C4-2B (cell line): Measurements from ENCODE around the gene TXNRD3.

Experiments
- H3K27ac ChIP-seq: fragments of 450-650 bp; 2 replicates; pipeline ENCODE4 v1.5.1; 2017
- ZFX ChIP-seq: fragments of 450-650 bp; IDR thresholded peaks from 2 replicates; pipeline ENCODE4 v1.6.1; 2017
- TF ChIP-seq, protein P1 (sequence below): fragments of 450-650 bp; conservative IDR thresholded peaks from 2 replicates; pipeline ENCODE4 v1.5.1; 2017; ENCODE audit warnings: mild to moderate bottlenecking

The TXNRD3 gene

DNA sequence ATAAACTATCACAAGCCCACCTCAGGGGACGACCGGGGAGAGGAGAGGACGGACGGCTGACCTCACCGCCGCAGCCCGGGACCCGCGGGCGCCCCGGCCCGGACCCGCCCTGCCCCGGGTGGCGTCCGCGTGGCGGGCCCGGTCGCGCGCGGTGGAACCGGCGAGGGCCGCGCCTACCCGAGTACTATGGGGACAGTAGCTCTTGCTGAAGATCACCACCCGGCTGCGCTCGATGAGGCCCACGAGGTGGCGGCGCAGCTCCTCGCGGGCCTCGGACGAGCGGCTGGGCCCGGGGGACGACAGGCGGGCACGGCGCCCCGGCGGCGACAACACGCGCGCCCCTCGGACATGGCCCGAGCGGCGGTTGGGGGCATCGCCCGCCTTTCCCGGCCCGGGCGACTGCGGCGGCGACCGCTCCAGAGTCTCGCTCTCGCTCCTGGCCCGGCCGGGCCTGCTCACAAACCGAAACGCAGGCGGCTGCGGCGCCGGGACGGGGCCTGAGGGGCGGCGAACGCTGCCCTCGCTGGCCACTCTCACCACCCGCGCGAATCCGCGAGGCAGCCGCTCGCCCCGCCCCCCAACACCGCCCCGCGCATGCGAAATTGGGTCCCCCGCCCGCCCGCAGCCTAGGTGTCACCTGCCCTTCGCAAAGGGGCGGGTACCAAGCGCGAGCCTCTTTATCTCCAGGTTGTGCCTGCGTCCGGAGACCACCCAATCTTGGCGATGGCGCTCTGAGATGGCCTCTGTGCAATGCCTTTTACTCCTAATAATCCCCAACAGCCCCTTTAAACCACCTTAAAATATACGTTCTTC lies at the start of gene TXNRD3:
Gene TXNRD3 (minus strand): TSS at position 554 of the 813 bp plus-strand sequence.
- TF ChIP-seq, protein P1, sequence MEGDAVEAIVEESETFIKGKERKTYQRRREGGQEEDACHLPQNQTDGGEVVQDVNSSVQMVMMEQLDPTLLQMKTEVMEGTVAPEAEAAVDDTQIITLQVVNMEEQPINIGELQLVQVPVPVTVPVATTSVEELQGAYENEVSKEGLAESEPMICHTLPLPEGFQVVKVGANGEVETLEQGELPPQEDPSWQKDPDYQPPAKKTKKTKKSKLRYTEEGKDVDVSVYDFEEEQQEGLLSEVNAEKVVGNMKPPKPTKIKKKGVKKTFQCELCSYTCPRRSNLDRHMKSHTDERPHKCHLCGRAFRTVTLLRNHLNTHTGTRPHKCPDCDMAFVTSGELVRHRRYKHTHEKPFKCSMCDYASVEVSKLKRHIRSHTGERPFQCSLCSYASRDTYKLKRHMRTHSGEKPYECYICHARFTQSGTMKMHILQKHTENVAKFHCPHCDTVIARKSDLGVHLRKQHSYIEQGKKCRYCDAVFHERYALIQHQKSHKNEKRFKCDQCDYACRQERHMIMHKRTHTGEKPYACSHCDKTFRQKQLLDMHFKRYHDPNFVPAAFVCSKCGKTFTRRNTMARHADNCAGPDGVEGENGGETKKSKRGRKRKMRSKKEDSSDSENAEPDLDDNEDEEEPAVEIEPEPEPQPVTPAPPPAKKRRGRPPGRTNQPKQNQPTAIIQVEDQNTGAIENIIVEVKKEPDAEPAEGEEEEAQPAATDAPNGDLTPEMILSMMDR: peak; percentile 43
- TF ChIP-seq ZFX: peak; percentile 99
- peak within 1 kb of the TSS; percentile 82 for H3K27ac ChIP-seq

DNA sequence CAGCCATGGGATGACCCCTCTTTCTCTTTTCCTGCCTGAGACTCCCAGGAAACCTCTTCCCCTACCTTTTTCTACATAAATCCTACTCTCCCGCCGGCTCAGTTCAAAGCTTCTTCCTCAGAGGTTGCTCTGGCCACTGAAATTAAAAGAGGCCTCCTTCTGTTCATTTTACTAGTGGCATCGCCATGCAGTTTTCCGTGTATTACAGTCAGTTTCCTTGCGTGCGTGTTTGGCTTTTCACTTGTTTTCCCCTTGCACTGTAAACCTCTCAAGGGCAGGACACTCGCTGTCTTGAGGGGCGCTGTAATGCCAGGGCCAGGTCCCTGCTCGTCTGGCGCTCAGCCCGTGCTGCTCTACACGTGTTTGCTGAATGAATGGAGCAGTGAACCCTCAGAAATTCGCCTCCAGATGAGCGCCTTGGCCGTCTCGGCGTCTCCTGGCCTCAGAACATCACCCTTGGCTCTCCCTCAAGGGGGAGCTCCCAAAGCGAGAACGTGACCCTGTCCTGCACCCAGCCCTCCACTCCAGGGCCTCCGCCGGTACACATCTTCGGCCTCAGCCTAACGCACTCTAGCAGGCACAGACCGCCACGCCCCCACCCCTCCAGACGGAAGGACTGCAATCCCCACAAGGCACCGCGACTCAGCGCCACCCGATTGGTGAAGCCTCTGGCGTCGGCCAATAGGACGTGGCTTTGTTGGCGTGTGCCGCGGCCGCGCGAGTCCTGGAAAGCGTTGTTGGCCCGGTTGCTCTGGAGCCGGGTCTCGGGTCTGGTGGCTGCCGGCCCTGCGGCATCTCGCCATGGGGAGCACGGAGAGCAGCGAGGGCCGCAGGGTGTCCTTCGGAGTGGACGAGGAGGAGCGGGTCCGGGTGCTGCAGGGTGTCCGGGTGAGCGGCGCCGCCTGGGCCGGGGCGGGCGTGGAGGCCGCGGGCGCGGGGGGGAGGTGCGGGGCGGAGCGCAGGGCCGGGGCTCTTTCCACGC lies 48.9 kb upstream of the TXNRD3 start, which contains the start of gene CHCHD6:
Gene CHCHD6 (plus strand): TSS at position 729 of the 982 bp plus-strand sequence. CDS start 73 bp downstream, at position 802.
- H3K27ac ChIP-seq: peak within 1 kb of the TSS; percentile 60

DNA sequence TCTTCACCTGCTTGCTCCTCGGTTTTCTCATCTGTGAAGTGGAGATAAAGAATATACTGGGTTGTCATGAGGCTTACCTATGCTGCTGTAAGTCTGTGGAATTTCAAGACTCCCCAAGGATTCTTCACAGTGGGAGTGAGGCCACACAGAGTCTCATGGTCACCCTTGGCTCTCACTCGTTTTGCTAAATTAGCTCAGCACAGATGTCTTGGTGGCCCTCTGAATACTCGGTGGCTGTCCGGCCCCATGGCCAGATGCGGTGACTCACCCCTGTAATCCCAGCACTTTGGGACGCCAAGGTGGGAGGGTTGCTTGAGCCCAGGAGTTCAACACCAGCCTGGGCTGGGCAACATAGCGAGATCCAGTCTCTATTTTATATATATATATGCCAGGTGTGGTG lies 44.1 kb upstream of the TXNRD3 start:
- H3K27ac ChIP-seq: no peak overlapping the region
- no peak for TF ChIP-seq ZFX
- TF ChIP-seq, protein P1: no peak

More for the DNA sequence above, 48.9 kb upstream of the TXNRD3 start, which contains the start of gene CHCHD6:
- TF ChIP-seq, protein P1: peak; percentile 28
- TF ChIP-seq ZFX: peak; percentile 96

DNA sequence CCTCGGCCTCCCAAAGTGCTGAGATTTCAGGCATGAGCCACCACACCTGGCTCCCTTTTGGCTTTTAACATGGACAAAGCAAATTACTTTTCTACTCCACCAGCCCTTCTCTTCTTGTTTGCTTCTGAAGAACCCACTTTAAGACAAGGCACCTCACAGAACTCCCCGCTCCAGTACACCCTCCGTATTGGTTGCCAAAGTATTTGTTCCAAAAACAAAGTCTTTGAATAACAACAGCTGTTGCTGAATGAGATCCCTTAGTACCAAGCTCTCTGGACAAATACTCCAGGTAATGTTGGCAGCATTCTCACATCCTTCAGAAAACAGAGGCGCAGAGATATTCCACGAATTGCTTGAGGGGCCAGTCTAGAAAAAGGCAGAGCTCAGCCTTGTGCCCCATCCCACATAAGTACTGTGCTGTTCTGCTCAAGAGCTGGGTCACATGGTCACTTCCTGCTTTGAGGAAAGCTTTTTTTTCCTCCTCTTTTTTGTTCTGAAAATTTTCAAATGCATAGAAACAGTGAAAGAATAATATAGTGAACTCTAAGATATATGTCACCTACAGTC lies 41.9 kb upstream of the TXNRD3 start:
- no peak overlapping the region for H3K27ac ChIP-seq
- TF ChIP-seq, protein P1: no peak
- no peak for TF ChIP-seq ZFX

DNA sequence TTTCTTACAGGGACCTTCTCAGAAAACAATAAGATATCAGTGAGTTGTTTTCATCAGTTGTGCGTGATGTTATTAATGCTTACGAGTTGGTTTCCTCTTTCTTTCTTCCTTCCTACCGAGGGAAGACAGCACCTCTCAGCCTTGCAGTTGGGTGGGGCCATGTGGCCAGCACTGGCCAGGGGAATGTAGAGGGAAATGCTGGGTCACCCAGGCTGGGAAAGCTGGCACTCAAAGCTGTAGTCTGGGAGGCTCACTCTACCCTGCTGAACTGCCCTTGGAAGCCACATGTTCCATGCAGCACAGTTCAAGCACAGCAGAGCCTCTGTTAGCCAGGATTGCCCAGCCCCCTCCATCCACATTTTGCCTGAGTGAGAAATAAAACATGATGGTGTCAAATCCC lies 39.0 kb upstream of the TXNRD3 start:
- TF ChIP-seq ZFX: no peak
- TF ChIP-seq, protein P1: no peak
- H3K27ac ChIP-seq: no peak overlapping the region

DNA sequence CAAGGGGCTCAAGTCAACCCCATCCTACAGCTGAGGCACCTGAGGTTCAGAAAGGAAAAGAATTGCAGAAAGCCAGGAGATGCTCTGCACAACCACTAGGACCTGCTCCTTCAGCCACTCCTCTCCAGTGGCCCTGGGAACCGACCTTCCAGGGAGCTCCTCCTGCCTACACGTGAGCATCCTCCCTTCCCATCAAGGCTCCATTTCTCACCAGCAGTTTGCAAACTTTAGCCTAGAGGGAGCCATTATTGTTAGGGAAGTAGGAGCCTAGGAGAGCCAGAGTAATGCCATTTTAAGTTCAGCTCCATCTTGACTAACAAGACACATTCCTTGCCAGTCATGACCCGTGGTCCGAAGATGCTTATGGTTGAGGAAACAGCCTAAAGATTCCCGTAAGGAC lies 37.9 kb upstream of the TXNRD3 start:
- TF ChIP-seq, protein P1: peak; percentile 8; the same call in 1 of the 2 replicates
- no peak for TF ChIP-seq ZFX
- H3K27ac ChIP-seq: no peak overlapping the region
